ENCODE measurements around the gene ZBTB8B.
"Not testable (repeated sequence)": the region's sequence is repeated elsewhere in the genome, so short reads cannot be mapped to it uniquely, and the experiment has no call there.

Gene ZBTB8B

DNA sequence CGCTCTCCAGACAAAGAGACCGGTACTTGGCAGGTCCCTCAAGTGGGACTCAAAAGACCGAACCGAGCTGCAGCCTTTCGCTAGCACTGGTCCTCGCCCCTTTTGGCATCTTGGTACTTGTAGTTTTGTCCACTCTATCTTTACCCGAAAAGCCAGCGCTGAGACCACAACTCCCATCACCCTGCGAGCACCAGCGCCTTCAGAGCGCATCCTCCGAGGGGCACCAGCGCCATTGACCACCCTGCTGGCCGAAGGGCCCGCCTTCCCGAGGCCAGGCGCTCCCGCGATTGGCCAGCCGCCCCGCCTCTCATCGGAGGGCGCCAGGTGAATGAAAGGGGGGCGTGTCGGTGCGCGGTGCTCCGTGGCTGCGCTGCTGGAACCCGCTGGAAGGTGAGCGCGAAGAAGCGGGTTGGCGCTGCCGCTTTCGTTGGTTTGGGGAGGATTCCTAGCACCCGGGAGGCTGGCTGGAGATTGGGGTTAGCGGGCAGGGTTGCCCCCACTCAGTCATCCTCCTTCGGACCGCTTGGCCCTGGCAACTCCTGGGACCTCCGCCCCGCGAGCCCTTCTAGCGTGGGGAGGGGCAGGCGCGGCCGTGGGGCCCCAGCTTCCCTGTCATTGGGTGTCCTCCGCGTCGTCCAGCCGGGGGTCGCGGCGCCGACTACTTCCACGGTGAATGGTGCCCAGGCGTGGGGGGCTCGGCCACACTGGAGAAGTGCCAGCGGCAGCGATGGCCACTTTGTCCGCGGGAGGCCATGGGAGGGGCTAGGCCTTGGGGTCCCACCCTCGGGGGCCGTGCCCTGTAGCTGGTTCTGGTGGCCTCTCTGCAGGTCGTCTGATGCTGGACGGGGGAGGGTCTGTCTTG is at the start of gene ZBTB8B:
ZBTB8B (plus strand) TSS at position 357 of the 862 bp plus-strand sequence. CDS start 5,553 bp downstream, outside the sequence.
- no peak for TF ChIP-seq CTCF (IDR thresholded peaks at IDR 0.05; ENCODE audit: control insufficient read depth, extremely low read depth, insufficient read depth)
- DNase-seq (ENCODE audit: low read depth) = peak; percentile 10
- peak within 1 kb of the TSS; percentile 52 for H3K4me3 ChIP-seq (ENCODE audit: low read depth, low read length)

GRCh38 chr1:32421775-32422174 is 43.1 kb upstream of the ZBTB8B start:
- no peak for TF ChIP-seq CTCF (IDR thresholded peaks at IDR 0.05; ENCODE audit: control insufficient read depth, extremely low read depth, insufficient read depth)
- DNase-seq (ENCODE audit: low read depth) = no peak
- H3K4me3 ChIP-seq (ENCODE audit: low read depth, low read length) = no peak overlapping the region

GRCh38 chr1:32426489-32427255 is 38.2 kb upstream of the ZBTB8B start:
- no peak for DNase-seq (ENCODE audit: low read depth)
- no peak for TF ChIP-seq CTCF (IDR thresholded peaks at IDR 0.05; ENCODE audit: control insufficient read depth, extremely low read depth, insufficient read depth)

DNA sequence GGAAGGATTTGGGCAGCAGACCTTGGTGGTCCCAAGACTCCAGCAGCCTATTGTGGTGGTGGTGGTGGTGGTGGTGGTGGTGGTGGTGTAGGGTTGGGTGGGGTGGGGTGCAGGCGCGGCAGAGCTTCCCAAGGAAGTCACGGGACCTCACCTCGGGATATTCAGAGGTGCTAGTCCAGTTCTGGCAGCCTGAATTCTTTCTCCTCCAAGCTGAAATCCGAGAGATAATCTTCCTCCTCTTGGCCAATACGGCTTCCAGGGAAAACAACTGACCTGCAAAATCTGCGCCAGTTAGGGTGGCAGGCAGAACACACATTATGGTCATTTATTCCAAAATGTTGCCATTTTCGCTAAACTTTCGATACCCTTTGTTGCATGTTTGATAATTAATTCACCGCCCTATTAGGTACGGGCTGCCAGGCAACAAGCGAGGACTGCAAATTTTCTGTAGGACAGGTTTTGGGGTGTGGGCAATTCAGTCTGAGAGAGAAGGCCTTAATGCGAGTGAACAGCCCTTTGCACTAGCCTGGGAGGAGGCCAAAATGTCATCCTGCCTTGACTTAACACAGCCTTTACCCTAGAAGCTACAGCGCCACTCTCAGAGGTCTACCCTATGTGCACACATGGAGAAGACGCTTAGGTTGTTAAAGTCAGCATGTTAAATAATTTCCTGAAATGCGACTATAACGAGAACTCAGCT is 37.5 kb upstream of the ZBTB8B start:
- TF ChIP-seq CTCF (IDR thresholded peaks at IDR 0.05; ENCODE audit: control insufficient read depth, extremely low read depth, insufficient read depth) = no peak
- H3K4me3 ChIP-seq (ENCODE audit: low read depth, low read length) = no peak overlapping the region

More at GRCh38 chr1:32426489-32427255, 38.2 kb upstream of the ZBTB8B start:
- H3K4me3 ChIP-seq (ENCODE audit: low read depth, low read length) = peak overlapping the region; percentile 31; the same call in 1 of the 2 replicates

DNA sequence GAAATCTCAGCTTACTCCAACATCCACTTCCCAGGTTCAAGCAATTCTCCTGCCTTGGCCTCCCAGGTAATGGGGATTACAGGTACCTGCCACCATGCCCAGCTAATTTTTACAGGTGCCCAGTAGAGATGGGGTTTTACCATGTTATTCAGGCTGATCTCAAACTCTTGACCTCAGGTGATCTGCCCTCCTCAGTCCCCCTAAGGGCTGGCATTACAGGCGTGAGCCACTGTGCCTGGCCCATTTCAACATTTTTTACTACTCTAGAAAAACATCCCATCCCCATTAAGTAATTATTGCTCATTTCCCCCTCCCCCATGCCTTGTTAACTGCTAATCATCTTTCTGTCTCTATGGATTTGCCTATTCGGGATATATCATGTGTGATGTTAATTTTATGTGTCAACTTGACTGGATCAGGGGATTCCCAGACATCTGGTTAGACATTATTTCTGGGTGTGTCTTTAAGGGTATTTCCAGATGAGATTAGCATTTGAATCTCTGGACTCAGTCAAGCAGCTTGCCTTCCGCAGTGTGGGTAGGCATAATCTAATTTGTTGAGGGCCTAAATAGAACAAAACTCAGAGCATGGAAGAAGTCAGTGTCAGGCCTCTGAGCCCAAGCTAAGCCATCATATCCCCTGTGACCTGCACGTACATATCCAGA is 33.0 kb upstream of the ZBTB8B start:
- H3K4me3 ChIP-seq (ENCODE audit: low read depth, low read length) = no peak overlapping the region
- no peak for TF ChIP-seq CTCF (IDR thresholded peaks at IDR 0.05; ENCODE audit: control insufficient read depth, extremely low read depth, insufficient read depth)
- DNase-seq (ENCODE audit: low read depth) = no peak

More for the DNA sequence above, 37.5 kb upstream of the ZBTB8B start:
- DNase-seq (ENCODE audit: low read depth) = no peak

- no peak for DNase-seq (ENCODE audit: low read depth)
- H3K4me3 ChIP-seq (ENCODE audit: low read depth, low read length) = no peak overlapping the region
- no peak for TF ChIP-seq CTCF (IDR thresholded peaks at IDR 0.05; ENCODE audit: control insufficient read depth, extremely low read depth, insufficient read depth)
Observed at GRCh38 chr1:32438136-32438535, 26.7 kb upstream of the ZBTB8B start.

DNA sequence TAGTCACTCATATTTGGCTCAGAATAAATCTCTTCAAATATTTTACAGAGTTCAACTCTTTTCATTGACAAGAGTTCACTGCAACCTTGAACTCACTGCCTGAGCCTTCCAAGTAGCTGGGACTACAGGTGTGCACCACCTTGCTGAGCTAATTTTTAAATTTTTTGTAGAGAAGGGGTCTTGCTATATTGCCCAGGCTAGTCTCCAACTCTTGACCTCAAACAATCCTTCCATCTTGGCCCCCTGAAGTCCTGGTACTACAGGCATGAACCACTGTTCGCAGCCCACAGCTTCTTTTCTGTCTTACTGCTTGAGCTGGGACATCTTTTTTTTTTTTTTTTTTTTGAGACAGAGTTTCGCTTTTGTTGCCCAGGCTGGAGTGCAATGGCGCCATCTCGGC is 26.1 kb upstream of the ZBTB8B start:
- H3K4me3 ChIP-seq (ENCODE audit: low read depth, low read length); DNase-seq (ENCODE audit: low read depth): not testable (repeated sequence)

- H3K4me3 ChIP-seq (ENCODE audit: low read depth, low read length); DNase-seq (ENCODE audit: low read depth): not testable (repeated sequence)
Observed at GRCh38 chr1:32441467-32441866, 23.4 kb upstream of the ZBTB8B start.
